Camera-type eye (tissue), 1 donor: Measurements from ENCODE around the gene CRYBB1. TPM values are rescaled to one million over a fixed set of nuclear protein-coding genes. Genes with fewer than 3 reads are reported as not detected.

Experiments used
- total RNA-seq: library from RNA; depleted of rRNA; stranded (reverse); fragments of >200 nt; gene quantifications from one replicate; pipeline ENCODE4 v1.2.3, GENCODE V29; 2014

Gene CRYBB1
- total RNA-seq = 2,103 TPM

GRCh38 chr22:26617271-26618199 is at the start of gene CRYBB1:
Gene CRYBB1 (minus strand): TSS chr22:26618027. CDS start chr22:26616319, 1,708 bp downstream.

GRCh38 chr22:26656891-26657851 is 39.3 kb upstream of the CRYBB1 start, which contains the start of gene MIAT:
Gene MIAT (plus strand): TSS chr22:26657588.

GRCh38 chr22:26621663-26622062 is 3.8 kb upstream of the CRYBB1 start, which contains the start of gene CRYBA4:
Gene CRYBA4 (plus strand): TSS chr22:26621963. CDS start chr22:26622597, 634 bp downstream.

GRCh38 chr22:26589845-26590736 is 27.7 kb downstream of the CRYBB1 start, which contains the start of gene TPST2:
Gene TPST2 (minus strand): TSS chr22:26590132. CDS start chr22:26541630, 48,502 bp downstream.

Other genes starting within 250 kb of the CRYBB1 start
- gene ASPHD2, start 188.8 kb downstream of the CRYBB1 start, total RNA-seq = 3.2 TPM
- gene HPS4, start 134.2 kb downstream of the CRYBB1 start, total RNA-seq = 73.3 TPM
- 20.4 TPM for gene SRRD, start 134.2 kb downstream of the CRYBB1 start, total RNA-seq
- gene TFIP11, start 105.6 kb downstream of the CRYBB1 start, total RNA-seq = 38.3 TPM
- gene TPST2, start 27.9 kb downstream of the CRYBB1 start, total RNA-seq = 21.8 TPM
- gene CRYBA4, start 3.9 kb upstream of the CRYBB1 start, total RNA-seq = 3,745 TPM
- 180 TPM for gene MIAT, start 39.6 kb upstream of the CRYBB1 start, total RNA-seq